HK-2 (cell line): ENCODE results near the gene FIBP.
A peak's percentile ranks its signal among the peaks of the same experiment; 100 is the strongest.

Experiments used
- DNase-seq: peaks from one replicate; pipeline ENCODE4 v3.0.0-alpha.2; 2018; ENCODE audit not compliant: unreplicated experiment

The FIBP gene

DNA sequence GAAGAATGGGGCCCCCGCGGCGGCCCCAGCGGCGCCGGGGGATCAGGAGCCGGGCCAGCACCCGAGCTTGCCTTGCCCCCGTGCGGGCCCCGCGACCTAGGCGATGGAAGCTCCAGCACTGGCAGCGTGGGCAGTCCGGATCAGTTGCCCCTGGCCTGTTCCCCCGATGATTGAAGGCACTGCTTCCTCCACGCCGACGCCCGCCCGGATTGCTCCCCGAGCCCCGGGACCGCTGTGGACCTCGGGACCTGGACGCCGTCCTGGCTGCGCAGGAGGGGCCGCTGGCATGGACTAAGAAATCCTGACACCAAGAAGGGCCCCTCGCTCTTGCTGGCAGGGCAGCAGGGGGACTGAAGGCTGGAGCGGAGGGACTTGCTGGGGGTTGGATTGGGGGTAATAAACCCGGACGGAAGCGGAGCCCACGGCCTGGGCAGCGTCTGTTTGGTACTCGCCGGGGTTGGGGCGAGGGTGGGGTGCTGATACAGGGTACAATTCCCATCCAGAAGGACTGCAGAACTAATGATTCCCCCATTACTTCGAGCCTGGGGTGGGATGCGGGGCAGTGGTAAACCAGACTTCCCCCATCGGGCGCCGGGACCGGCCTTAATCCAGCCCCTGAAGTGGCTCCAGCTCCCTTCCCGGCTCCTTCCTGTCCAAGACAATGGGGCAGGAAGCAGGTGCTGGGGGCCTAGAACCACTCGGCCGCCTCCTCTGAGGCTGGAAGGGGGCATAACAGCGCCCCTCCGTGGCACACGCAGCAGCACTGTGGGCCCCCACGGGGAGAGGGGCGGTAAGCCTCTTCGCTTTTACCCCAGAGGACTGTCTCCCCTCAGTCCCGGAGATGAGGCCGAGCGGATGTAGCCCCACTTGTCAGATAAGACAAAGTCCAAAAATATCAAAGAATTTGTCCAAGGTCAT, 3.2 kb upstream of the FIBP start:
- DNase-seq, result peak; percentile 77

DNA sequence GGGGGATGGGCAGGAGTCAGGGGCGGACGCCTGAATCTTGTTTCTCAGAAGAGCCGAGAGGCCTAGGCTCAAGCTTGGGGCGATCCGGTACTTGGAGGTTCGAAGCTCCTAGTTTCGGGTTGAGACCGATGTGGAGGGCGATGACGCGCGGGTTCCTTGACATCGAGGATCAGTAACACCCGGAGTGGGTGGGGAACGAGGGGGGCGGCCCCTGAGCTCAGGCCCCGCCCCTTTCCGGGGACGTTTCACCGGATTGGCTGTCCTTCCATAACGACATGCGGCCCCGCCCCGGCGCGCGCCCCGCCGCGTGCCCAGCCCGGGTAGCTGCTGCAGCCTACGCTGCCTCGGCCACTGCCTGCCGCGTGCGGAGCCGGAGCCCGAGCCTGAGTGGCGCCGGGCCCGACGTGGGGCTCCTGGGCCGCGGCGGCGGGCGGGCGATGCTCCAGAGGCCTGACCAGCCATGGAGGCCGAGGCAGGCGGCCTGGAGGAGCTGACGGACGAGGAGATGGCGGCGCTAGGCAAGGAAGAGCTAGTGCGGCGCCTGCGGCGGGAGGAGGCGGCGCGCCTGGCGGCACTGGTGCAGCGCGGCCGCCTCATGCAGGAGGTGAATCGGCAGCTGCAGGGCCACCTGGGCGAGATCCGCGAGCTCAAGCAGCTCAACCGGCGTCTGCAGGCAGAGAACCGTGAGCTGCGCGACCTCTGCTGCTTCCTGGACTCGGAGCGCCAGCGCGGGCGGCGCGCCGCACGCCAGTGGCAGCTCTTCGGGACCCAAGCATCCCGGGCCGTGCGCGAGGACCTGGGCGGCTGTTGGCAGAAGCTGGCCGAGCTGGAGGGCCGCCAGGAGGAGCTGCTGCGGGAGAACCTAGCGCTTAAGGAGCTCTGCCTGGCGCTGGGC, 2.3 kb upstream of the FIBP start, which contains the start of gene CCDC85B:
TSS of gene CCDC85B (plus strand) at position 350 of the 895 bp plus-strand sequence. CDS start at position 461, 111 bp downstream.
- peak; percentile 92 for DNase-seq

DNA sequence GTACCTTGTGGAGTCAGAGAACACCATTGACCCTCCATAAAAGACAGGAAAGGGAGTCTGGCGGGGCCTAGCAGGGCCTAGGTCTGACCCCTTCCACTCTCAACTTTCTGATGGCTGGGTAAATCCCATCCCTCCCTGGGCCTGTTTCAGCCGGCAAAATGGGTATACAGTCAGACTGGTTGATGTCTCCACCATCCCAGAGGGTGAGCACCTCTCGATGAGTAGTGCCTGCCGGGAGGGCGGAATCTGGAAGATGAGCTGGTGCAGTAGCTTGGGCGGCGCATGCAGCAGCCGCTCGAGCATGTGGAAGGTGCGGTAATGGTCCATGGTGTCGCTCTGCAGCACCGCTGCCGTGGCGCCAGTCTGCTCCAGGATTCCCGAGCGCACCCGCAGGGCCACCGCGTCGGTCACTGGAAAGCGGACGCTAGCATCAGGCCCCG, 528 bp downstream of the FIBP start:
- no peak for DNase-seq

DNA sequence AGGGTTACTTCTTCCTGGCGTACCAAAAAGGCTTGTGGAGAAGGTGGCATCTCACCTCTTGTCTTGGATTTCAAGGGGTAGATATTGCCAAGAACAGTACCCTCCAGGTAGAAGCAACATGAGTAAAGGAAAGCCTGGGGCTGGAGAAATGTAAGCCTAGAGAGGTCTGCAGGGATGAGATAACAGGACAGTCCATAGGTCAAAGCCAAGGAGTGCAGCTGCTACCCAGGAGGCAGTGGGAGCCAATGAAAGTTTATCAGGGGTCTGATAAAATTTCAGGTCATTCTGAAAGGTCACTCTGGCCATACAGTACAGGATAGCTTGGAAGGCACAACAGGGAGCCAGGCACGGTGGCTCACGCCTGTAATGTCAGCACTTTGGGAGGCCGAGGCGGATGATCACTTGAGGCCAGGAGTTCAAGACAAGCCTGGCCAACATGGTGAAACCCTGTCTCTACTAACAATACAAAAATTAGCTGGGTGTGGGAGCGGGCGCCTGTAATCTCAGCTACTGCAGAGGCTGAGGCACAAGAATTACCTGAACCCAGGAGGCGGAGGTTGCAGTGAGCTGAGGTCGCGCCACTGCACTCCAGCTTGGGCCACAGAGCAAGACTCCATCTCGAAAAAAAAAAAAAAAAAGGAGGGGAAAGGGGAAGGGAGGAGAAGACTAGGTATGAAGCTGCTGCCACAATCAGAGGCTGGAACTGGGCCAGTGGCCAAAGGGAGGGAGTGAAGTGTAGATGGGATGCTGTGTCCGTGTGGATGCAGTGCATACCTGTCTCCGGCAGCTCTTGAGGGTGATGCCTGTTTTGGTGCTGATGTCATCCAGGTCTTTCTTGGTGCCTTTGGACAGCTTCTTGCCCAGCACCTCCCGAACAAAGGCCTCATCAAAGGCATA, 1.2 kb downstream of the FIBP start:
- DNase-seq, result no peak

DNA sequence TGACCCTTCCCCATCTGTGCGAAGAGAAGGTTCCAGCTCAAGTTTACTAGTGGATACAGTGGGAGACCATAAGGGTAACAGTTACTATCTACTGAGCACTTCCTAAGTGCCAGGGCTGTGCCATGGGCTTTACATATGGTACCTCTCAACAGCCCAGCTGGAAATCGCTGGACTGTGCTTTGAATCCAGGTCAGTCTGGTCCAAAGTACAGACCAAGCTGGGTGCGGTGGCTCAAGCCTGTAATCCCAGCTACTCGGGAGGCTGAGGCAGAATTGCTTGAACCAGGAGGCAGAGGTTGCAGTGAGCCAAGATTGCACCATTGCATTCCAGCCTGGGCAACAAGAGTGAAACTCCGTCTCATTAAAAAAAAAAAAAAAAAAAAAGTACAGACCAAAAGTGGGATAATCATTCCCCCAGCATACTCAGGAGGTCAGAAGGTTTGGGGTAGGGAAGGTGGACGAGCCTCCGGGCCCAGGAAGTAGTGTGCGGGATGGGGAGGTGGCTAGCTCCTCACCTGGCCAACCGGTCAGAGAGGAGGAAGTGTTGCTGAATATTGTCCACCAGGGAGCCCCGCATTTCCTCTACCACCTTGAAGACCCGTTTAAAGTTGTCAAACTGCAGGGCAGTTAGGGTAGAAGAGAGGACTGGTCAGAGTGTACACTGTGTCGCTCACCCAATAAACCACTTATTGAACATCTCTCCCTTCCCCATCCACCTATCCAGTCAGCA, 2.3 kb downstream of the FIBP start:
- DNase-seq, result no peak

DNA sequence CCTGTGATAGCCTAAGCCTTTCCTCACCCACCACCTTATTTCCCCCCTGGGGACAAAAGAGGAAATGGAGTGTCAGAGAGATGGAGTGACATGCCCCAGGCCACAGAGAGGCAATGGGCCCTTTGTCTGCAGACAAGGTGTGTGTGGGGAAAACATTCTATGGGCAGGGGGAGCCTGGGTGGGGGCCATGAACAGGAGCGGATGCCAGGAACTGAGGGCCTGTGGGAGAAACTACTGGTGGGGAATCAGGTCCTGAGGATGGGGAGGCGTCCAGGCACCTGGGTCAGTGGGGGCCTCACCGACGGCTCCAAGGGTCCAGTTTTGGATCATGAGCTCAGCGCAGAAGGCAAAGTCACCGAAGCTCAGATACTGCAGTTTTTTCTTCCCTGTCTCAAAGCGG, 3.0 kb downstream of the FIBP start:
- no peak for DNase-seq

DNA sequence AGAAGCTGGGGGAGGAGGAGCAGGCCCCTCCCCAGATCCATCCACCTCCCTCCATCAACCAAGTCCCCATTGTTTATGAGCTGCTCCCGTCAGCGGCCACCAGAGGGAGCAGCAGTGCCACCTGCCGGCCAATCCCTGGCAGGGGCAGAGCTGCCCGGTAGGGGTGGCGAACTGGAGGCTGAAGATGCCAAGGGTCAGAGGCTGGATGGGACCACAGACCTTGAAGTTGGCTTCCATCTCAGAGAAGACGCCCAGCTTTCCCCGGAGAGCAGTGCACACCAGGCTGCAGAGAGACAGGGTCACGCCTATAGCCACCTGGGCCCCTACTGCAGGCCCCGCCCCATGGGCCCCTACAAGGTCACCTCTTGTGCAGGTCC, 3.6 kb downstream of the FIBP start:
- peak; percentile 73 for DNase-seq

DNA sequence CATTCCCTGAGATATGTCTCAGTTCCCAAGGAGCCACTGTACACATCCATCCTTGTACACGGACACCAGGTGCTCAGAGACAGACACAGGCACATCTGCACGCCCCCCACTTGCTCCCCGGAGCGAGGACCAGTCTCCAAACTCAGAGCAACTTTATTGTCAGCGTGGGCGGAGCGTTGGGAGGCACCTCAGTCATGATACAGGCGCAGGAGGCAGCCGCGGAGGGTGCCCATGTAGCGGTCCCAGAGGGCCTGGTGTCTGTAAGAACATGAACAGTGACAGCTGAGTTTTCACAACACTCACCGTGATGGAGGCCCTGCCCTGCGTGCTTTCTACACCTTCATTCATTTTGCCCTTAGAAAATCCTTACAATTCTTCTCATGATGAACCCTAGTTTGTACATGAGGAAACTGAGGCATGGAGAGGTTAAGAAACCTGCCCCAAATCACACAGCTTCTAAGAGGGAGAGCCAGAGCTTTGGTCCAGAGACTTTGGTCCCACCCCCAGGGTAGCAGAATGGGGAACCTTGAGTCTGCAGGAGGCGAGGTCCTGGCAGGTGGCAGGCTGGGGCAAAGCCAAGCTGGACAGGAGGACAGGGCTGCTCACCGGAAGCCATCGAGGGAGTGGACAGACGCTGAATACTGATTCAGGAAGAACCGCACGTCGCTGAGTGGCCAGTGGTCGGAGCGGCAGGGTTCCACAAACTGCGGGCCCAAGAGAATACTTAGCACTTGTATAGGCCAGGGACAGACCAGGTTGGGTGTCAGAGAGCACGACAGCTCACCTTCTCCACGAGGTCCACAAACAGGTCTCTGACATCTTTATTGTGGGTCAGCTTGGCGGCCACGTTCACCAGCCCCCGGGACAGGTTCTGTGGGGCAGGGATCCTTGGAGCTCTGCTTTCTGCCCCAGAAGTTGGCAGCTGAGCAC, 4.2 kb downstream of the FIBP start:
- DNase-seq, result no peak

DNA sequence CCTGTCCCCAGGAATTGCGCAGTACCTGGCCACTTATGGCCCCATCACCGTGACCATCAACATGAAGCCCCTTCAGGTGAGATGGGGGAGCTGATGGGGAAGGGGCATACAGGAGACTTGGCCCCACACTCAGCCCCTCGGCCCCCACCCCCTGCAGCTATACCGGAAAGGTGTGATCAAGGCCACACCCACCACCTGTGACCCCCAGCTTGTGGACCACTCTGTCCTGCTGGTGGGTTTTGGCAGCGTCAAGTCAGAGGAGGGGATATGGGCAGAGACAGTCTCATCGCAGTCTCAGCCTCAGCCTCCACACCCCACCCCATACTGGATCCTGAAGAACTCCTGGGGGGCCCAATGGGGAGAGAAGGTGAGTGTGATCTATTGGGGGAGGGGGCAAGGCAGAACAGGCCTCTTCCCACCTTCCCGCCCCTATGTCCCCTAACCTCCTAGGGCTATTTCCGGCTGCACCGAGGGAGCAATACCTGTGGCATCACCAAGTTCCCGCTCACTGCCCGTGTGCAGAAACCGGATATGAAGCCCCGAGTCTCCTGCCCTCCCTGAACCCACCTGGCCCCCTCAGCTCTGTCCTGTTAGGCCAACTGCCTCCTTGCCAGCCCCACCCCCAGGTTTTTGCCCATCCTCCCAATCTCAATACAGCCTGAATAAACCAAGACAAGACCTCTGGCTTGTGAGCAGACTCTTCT, 5.1 kb downstream of the FIBP start:
- DNase-seq, result no peak

DNA sequence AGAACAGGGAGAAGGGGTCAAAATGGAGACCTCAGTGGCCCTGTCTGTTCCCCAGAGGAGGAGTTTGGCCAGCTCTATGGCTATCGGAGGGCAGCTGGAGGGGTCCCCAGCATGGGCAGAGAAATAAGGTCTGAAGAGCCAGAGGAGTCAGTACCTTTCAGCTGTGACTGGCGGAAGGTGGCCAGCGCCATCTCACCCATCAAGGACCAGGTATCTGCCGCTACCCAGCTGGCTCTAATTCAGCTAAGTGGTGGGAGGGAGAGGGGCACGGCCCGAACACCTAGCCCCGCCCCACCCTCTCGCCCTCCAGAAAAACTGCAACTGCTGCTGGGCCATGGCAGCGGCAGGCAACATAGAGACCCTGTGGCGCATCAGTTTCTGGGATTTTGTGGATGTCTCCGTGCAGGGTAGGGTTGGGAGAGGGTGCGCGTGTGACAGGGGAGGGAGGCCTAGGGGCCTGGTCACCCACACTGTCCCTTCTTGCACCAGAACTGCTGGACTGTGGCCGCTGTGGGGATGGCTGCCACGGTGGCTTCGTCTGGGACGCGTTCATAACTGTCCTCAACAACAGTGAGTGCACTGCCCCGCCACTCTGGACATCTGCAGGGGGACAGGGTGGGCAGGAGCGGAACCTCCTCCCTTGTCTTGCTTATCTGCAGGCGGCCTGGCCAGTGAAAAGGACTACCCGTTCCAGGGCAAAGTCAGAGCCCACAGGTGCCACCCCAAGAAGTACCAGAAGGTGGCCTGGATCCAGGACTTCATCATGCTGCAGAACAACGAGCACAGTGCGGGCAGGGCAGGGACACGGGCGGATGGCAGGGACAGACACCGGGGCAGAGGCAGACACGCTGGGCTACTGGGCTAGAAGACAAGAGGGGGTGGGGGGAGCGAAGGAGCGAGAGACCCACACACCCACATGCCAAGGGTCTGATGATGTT, 5.9 kb downstream of the FIBP start:
- no peak for DNase-seq

DNA sequence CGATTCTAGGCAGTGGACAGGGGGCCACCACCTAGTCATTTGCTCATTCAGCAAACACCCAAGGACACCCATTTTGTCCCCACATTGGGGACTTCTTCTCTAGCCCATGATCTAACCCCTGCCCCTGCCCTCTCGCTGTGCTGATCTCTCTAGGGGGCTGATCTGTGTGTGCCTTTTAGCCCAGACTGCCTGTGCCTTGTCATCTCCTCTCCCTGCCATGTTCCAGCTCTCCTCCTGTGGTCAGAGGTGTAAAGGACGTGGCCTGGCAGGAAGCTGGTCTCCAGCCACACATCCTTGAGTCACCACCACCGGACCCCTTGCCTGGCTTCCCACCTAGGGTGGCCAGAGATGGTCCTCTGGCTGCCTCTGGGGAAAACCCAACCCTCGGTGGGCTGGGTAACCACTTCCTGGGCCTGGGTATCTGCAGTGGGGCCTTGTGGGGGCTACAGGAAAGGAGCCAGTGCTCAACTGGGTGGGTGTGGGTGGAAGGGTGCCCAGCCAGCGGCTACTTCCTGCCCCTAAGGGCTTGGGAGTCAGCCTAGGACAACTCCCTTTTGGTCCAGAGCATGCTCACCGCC, 7.3 kb downstream of the FIBP start:
- no peak for DNase-seq

DNA sequence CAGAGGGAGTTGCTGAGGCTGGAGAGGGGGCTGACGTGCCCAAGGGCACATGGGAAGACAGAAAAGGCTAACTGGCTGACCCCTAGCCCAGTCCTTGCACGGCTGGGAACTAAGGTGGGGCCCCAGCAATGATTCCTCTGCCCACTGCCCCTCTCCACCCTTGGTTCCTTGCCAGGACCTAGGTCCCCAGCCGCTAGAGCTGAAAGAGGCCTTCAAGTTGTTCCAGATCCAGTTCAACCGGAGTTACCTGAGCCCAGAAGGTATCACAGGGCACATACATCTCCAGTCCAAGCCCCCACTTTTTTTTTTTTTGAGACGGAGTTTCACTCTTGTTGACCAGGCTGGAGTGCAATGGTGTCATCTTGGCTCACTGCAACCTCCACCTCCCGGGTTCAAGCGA, 8.2 kb downstream of the FIBP start:
- no peak for DNase-seq

DNA sequence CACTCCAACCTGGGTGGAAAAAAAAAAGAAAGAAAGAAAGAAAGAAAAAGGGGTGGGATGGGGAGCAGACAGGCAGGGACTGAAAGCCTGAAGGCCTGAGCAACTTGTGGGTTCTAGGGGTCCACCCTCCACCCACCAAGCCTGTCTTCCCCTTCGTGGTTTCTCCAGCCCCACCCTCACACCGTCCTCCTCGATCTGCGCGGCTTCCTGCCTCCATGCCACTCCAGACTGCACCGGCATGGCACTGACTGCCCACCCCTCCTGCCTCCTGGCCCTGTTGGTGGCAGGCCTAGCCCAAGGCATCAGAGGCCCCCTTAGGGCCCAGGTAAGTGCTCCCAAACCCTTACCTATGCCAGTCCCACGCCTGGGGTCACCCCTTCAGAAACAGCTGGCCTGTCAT, 8.7 kb downstream of the FIBP start, which contains the start of gene CTSW:
TSS of gene CTSW (plus strand) at position 221 of the 400 bp plus-strand sequence. CDS start at position 239, 18 bp downstream.
- no peak for DNase-seq

DNA sequence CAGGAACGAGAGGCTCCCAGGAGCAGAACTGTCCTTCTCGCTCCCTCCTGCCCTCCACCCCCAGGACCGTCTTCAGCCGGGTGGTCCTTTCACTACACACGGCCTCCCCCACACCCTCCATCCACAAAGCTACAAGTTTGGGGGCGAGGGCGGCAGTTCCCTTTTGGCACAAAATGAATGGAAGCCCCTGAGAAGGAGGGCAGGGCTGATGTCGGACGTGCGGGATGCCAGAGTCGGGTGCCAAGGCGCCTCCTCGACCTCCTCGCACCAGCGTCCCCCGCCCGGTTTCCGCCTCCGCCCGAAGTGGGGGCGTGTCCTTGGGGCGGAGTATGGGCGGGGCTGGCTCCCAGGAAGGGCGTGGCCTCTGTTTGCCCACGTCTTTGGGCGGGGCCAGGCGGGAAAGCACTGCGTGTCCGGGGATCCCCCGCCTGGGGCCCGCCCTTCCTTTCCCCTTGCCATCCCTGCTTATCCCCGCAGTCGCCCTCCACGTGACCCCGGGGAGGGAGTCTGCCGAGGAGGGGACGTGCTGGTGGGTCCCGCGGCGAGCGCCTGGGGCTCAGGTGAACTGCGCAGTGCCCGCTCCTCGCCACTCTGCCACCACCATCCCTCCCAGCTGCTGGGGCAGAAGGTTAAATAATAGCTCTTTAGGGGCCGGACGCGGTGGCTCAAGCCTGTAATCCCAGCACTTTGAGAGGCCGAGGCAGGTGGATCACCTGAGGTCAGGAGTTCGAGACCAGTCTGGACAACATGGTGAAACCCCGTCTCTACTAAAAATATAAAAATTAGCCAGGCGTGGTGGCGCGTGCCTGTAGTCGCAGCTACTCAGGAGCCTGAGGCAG, 14.7 kb downstream of the FIBP start:
- peak; percentile 91 for DNase-seq

DNA sequence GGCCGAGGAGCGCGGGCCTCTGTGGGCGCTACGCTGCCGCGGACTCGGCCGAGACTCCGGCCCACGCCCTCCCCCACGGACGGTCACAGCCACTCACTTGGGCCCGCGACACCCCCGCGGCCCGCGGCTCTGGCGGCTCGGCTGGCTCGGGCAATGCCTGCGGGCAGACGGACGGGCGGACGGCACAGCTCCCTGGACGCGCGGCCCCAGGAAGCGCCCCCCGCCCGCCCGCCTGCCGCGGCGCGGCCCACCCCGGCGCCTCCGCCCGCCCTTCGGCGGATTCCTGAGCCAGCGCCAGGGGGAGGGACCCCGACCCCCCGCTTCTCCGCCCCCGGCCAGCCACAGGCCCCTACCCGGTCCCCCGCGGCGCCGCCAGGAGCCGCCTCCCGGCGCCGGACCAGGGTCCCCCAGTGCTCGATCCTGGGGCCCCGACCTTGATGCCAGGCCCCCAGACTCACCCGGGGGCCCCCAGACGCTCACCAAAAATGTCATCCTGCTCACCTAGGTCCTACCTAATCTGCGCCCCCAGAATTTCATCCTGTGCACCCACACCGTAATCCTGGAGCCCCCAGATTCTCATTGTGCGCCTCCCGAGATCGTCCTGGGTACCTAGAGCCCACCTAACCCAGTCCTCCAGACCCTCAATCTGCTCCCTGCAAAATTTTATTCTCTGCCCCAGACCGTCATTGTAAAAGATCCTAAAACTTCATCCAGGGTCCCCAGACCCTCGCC, 15.5 kb downstream of the FIBP start, which contains the start of gene EFEMP2:
TSS of gene EFEMP2 (minus strand) at position 215 of the 732 bp plus-strand sequence. CDS start 446 bp downstream, outside the sequence.
- no peak for DNase-seq
